GM18951 (cell line): ENCODE data around the gene STAG1.
"Not testable (repeated sequence)": the region's sequence is repeated elsewhere in the genome, so short reads cannot be mapped to it uniquely, and the experiment has no call there.

Source experiments
- POLR2A ChIP-seq: IDR thresholded peaks from 4 replicates; pipeline ENCODE4 v1.6.1; 2011; ENCODE audit warnings: mild to moderate bottlenecking; ENCODE audit not compliant: insufficient read length, insufficient read depth; ENCODE audit errors: extremely low read depth
- in situ Hi-C: fragments of 300-500 bp; cut with MboI; formaldehyde crosslinking; loops from one replicate; pipeline ENCODE4 v1.12.0; 2022; ENCODE audit warnings: low sequenced_read_pairs, mixed read lengths, inconsistent platforms; ENCODE audit not compliant: unreplicated experiment

The STAG1 gene

GRCh38 chr3:136612512-136612911, 139.7 kb downstream of the STAG1 start:
- in situ Hi-C loops, result no loop called here

DNA sequence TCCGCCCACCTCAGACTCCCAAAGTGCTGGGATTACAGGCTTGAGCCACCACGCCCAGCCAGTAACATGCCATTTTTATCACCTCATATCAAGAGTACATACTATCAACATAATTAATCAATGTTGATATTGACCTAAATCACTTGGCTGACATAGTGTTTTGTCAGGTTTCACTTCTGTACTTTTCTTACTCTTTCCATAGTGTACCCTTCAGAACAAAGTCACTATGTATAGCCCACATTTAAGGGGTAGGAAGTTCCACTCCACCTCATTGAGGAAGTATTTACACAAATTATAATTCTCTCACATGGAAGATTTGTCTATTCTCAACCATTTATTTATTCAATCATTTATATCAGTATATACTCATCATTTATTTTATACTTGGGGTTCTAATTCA, 145.2 kb downstream of the STAG1 start:
- TF ChIP-seq POLR2A, result no peak
- in situ Hi-C loops, result no loop called here

More at GRCh38 chr3:136612512-136612911, 139.7 kb downstream of the STAG1 start:
- no peak for TF ChIP-seq POLR2A

DNA sequence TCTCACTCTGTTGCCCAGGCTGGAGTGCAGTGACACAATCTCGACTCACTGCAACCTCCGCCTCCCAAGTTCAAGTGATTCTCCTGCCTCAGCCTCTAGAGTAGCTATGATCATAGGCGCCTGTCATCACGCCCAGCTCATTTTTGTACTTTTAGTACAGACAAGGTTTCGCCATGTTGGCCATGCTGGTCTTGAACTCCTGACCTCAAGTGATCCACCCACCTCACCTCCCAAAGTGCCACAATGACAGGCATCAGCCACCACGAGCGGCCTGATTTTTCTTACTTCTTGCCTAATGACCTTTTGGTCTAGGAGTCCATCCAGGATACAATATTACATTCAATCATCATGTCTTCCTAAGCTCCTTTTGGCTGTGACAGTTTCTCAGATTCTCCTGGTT, 146.0 kb downstream of the STAG1 start:
- in situ Hi-C loops, result not testable (repeated sequence)

- no peak for TF ChIP-seq POLR2A
- in situ Hi-C loops, result no loop called here
Measured at GRCh38 chr3:136604961-136605360, 147.2 kb downstream of the STAG1 start.

- TF ChIP-seq POLR2A, result no peak
- in situ Hi-C loops, result no loop called here
Measured at GRCh38 chr3:136602818-136603217, 149.4 kb downstream of the STAG1 start.

GRCh38 chr3:136595913-136596697, 156.1 kb downstream of the STAG1 start:
- in situ Hi-C loops, result no loop called here
- no peak for TF ChIP-seq POLR2A

GRCh38 chr3:136586580-136586979, 165.6 kb downstream of the STAG1 start:
- in situ Hi-C loops, result no loop called here
- no peak for TF ChIP-seq POLR2A

GRCh38 chr3:136584728-136585127, 167.4 kb downstream of the STAG1 start:
- in situ Hi-C loops, result no loop called here
- TF ChIP-seq POLR2A, result no peak

- in situ Hi-C loops, result no loop called here
- no peak for TF ChIP-seq POLR2A
Measured at GRCh38 chr3:136583823-136584222, 168.4 kb downstream of the STAG1 start.

DNA sequence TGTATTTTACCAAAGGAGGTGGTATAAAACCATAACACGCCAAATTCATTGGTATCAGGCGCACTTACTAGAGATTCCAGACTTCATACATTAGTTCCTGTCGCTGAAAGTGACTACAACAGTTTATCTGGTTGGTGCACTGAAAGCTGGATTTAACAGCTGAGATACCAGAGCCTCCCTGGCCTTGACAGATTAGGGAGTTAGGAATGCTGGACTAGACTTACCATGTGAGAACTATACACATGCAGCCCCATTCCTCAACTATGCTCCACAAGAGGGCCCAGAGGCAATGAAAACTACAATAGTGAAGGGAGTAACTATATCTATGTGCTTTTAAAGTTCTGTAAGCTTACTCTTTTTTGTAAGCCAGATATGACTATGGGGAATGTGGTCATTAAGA, 174.4 kb downstream of the STAG1 start:
- no peak for TF ChIP-seq POLR2A
- in situ Hi-C loops, result no loop called here

DNA sequence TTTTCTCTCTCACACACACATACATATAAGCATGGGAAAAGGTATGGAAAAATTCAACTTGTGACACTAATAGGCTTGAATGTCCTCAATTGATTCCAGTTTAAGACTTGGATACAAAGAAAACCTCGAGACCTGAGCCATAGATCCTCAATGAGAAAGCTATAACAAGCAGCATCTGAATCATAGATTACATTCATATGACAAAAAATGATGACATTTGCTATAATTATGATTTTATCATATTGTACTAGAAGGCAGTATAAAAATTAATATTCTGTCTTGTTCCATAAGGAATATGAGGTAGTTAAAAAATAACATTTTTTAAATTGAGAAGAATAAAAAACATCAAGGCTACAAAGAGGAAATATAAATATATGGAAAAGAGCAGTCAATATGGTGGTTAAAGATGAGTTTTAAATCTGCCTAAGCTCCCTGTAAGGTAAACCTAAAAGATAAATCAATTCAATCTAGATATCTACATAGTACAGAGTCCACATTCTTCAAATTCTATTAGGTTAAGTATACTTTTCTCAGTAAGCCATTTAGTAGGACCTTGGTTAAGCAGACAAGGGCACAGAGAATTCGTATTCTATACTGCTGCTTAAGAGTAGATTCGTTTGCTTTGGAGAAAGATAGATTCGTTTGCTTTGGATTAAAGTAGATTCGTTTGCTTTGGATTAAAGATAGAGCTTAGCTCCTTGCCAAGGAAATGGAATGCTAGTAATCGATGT, 175.7 kb downstream of the STAG1 start:
- in situ Hi-C loops, result no loop called here
- TF ChIP-seq POLR2A, result no peak

- no peak for TF ChIP-seq POLR2A
- in situ Hi-C loops, result no loop called here
Measured at GRCh38 chr3:136567599-136568188, 184.5 kb downstream of the STAG1 start.

DNA sequence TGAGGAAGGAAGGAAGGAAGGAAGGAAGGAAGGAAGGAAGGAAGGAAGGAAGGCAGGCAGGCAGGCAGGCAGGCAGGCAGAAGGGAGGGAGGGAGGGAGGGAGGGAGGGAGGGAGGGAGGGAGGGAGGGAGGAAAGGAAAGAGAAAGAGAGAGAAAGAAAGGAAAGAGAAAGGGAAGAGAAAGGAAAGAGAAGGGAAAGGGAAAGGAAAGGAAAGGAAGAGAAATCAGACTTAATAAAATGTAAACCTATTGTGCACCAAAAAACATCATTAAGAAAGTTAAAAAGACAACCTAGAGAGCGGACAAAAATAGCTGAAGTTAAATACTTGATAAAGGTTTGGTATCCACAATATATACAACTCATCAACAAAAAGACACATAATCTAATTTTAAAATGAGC, 187.2 kb downstream of the STAG1 start:
- in situ Hi-C loops, result not testable (repeated sequence)

DNA sequence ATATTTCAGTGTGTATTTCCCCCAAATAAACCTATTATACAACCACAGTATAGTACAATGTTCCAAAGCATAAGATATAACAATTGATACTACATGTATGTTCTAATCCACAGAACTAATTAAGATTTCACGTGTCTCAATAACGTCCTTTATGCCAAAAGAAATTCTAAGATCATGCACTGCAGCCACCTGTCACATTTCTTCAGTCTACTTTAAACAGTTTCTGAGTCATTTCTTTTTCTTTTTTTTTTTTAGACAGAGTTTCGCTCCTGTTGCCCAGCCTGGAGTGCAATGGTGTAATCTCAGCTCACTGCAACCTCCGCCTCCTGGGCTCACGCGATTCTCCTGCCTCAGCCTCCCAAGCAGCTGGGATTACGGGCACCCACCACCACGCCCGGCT, 190.2 kb downstream of the STAG1 start:
- TF ChIP-seq POLR2A, result no peak
- in situ Hi-C loops, result no loop called here
